AG09309 (cell line): ENCODE data around the gene AGPAT2.

Source experiments
- DNase-seq: peaks from one replicate; pipeline ENCODE4 v3.0.0-alpha.2; 2010; ENCODE audit warnings: low read depth
- H3K4me3 ChIP-seq: 2 replicates; pipeline ENCODE4 v1.5.1; 2011; ENCODE audit warnings: mild to moderate bottlenecking, low read depth, low read length, moderate library complexity; ENCODE audit not compliant: control insufficient read depth
- TF ChIP-seq, protein P1 (sequence below): IDR thresholded peaks from 2 replicates; pipeline ENCODE4 v1.5.1; 2011; ENCODE audit warnings: mild to moderate bottlenecking, low read depth, low read length, inconsistent platforms; ENCODE audit not compliant: insufficient read depth, control insufficient read depth; ENCODE audit errors: missing control alignments

Gene AGPAT2

GRCh38 chr9:136691316-136692184 is 4.3 kb upstream of the AGPAT2 start:
- TF ChIP-seq, protein P1, sequence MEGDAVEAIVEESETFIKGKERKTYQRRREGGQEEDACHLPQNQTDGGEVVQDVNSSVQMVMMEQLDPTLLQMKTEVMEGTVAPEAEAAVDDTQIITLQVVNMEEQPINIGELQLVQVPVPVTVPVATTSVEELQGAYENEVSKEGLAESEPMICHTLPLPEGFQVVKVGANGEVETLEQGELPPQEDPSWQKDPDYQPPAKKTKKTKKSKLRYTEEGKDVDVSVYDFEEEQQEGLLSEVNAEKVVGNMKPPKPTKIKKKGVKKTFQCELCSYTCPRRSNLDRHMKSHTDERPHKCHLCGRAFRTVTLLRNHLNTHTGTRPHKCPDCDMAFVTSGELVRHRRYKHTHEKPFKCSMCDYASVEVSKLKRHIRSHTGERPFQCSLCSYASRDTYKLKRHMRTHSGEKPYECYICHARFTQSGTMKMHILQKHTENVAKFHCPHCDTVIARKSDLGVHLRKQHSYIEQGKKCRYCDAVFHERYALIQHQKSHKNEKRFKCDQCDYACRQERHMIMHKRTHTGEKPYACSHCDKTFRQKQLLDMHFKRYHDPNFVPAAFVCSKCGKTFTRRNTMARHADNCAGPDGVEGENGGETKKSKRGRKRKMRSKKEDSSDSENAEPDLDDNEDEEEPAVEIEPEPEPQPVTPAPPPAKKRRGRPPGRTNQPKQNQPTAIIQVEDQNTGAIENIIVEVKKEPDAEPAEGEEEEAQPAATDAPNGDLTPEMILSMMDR = no peak
- no peak for DNase-seq

DNA sequence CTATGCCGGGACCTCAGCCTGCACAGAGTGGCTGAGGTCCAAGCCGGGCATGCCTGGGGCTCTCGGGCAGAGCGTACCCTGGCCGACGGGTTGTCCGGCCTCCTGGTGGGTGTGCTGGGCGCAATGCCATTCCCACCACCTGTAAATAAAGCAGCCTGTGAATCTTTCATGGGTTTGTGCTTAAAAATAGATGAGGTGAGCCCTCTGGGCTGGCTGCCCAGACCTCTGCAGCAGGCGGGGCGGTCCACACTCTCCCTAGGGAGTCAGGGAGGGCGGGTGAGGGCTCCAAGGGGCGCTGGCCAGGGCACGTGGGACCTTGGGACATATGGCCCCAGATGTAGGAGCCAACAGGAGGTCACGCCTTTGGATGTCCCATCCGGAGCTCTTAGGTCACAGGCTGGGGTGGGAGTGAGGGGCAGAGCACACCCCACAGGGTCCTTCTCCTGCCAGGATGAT is 3.6 kb upstream of the AGPAT2 start:
- TF ChIP-seq, protein P1 = no peak
- no peak for DNase-seq
- H3K4me3 ChIP-seq = no peak overlapping the region

More at GRCh38 chr9:136691316-136692184, 4.3 kb upstream of the AGPAT2 start:
- H3K4me3 ChIP-seq = no peak overlapping the region

GRCh38 chr9:136690104-136690805 is 3.0 kb upstream of the AGPAT2 start:
- DNase-seq = no peak
- no peak overlapping the region for H3K4me3 ChIP-seq
- TF ChIP-seq, protein P1 = no peak

DNA sequence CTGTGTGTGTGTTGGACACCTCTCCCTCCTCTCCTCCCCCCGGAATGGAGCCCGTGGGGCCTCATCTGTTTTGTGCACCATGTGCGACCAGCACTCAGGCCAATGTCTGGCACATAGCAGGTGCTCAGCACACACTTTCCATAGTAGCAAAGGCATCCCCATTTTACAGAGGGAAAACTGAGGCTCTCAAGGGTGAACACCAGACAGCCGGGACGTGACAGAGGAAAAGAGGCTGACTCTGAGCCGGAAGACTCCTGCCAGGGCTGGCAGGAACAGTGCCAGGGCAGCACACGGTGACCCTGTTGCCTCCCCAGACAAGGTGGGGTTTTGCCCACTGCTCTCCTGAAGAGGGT is 1.8 kb upstream of the AGPAT2 start:
- no peak for DNase-seq
- no peak overlapping the region for H3K4me3 ChIP-seq
- TF ChIP-seq, protein P1 = no peak

DNA sequence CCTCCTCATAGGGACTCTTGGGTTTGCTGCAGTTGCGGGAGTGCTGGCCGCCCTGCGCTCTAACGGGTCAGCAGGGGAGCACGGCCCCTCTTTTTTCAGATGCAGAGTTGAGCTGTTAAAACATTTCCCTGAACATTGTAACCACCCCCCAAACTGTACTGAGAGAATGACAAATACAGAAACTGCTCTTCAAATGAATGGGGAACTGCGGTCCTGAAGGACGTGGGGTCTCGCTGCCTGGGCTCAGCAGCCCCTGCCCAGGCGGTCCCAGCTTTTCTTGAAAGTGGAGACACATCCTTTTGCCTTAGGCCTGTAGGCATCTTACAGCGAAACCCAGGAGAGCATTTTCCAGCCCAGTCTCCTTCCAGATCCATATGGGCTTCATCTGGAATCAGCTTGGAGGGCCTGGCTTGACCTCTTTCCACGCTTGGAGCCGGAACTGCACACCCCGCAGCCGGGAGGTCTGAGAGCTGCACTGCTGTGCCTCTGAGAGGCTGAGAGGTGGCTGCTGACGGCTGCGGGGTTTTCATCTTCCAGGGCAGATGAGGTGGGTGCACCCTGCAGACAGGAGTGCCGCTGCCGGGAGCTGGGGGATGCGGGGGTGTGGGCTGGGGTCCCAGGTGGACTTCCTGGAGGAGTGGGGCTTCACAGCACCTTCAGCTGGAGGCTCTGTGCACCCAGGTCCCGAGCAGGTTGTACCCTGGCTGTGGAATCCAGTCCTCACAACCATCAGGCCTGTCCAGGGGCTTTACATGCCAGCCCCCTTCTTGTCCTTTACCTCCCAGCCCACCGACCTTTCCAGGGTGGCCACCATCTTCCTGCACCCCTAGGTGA is 1.2 kb upstream of the AGPAT2 start:
- no peak overlapping the region for H3K4me3 ChIP-seq
- no peak for DNase-seq
- TF ChIP-seq, protein P1 = no peak

- TF ChIP-seq, protein P1 = no peak
- DNase-seq = no peak
- no peak overlapping the region for H3K4me3 ChIP-seq
These were observed 515 bp upstream of the AGPAT2 start for GRCh38 chr9:136687721-136688223.
